Sigmoid colon (tissue), 7 donors: ENCODE data around the gene CENPV. TPM values are rescaled to one million over a fixed set of nuclear protein-coding genes. Genes with fewer than 3 reads are reported as not detected.
A peak's percentile ranks its signal among the peaks of the same experiment; 100 is the strongest.

Source experiments
- DNase-seq: peaks from one replicate; pipeline ENCODE4 v3.0.0-alpha.2; 2019
- H3K27ac ChIP-seq, 4 donors: fragments of 200-600 bp; sonication (generic); one replicate each; pipeline ENCODE4 v1.5.1; 2016 to 2019; ENCODE audit warnings: mild to moderate bottlenecking in 1 of 4
- H3K27me3 ChIP-seq, 3 donors: fragments of 200-600 bp; sonication (generic); one replicate each; pipeline ENCODE4 v1.5.1; 2019; ENCODE audit warnings: mild to moderate bottlenecking in 1 of 3
- H3K36me3 ChIP-seq, 4 donors: fragments of 200-600 bp; sonication (generic); one replicate each; pipeline ENCODE4 v1.5.1; 2016 to 2019
- H3K4me1 ChIP-seq, 4 donors: fragments of 200-600 bp; sonication (generic); one replicate each; pipeline ENCODE4 v1.5.1; 2017 to 2019
- H3K4me3 ChIP-seq, 4 donors: fragments of 200-600 bp; sonication (generic); one replicate each; pipeline ENCODE4 v1.5.1; 2017 to 2019; ENCODE audit warnings: mild to moderate bottlenecking in 2 of 4, moderate library complexity in 1 of 4
- H3K9me3 ChIP-seq, 4 donors: fragments of 200-600 bp in 3 of 4; sonication (generic) in 3 of 4; one replicate each; pipeline versions ENCODE4 v1.5.1 to v1.6.1; 2013 to 2019
- CTCF ChIP-seq, 4 experiments: fragments of 450-650 bp in 3 of 4; fragments of 200-600 bp in 1 of 4; IDR thresholded peaks; one replicate each; pipeline ENCODE4 v1.5.1; 2016 to 2019; ENCODE audit warnings: antibody characterized with exemption in 4 of 4, mild to moderate bottlenecking in 3 of 4, moderate library complexity in 2 of 4
- EP300 ChIP-seq, 4 donors: sonication (generic); formaldehyde crosslinking; IDR thresholded peaks; one replicate each; pipeline ENCODE4 v1.6.1; 2017; ENCODE audit warnings: antibody characterized with exemption in 4 of 4
- POLR2A ChIP-seq, 2 donors: fragments of 450-650 bp; IDR thresholded peaks; one replicate each; pipeline ENCODE4 v1.6.1; 2016; ENCODE audit warnings: antibody characterized with exemption in 2 of 2, mild to moderate bottlenecking in 2 of 2, moderate library complexity in 2 of 2
- POLR2AphosphoS5 ChIP-seq, 4 donors: sonication (generic); formaldehyde crosslinking; IDR thresholded peaks; one replicate each; pipeline ENCODE4 v1.6.1; 2017; ENCODE audit warnings: antibody characterized with exemption in 4 of 4
- WGBS, 2 donors: extraction: QIAGEN DNeasy Blood & Tissue Kit; methylation state at CpG; one replicate each; pipeline ENCODE4 v1.1.7; 2013; 5-methylcytosine and 5-hydroxymethylcytosine counted together
- intact Hi-C: fragments of 100-400 bp; cut with DNase I; formaldehyde crosslinking; loops from one replicate; pipeline ENCODE4 v1.15.1; 2023
- polyA plus RNA-seq, 3 donors: library from polyadenylated mRNA; stranded (reverse); fragments of 200-250 nt; gene quantifications; one replicate each; pipeline ENCODE4 v1.2.3, GENCODE V29; 2013
- total RNA-seq, 4 donors: library from RNA; depleted of rRNA; stranded (reverse); fragments of >200 nt; gene quantifications; one replicate each; pipeline ENCODE4 v1.1.0, GENCODE V29; 2016
- donor health status: healthy with polysubstance abuse.
- donor health status: Bipolar disorder and iron deficiency.
- donor health status: healthy.

The CENPV gene
- total and polyA plus RNA-seq, 7 donors = 12.8 to 62.5 (median 23.8) TPM

DNA sequence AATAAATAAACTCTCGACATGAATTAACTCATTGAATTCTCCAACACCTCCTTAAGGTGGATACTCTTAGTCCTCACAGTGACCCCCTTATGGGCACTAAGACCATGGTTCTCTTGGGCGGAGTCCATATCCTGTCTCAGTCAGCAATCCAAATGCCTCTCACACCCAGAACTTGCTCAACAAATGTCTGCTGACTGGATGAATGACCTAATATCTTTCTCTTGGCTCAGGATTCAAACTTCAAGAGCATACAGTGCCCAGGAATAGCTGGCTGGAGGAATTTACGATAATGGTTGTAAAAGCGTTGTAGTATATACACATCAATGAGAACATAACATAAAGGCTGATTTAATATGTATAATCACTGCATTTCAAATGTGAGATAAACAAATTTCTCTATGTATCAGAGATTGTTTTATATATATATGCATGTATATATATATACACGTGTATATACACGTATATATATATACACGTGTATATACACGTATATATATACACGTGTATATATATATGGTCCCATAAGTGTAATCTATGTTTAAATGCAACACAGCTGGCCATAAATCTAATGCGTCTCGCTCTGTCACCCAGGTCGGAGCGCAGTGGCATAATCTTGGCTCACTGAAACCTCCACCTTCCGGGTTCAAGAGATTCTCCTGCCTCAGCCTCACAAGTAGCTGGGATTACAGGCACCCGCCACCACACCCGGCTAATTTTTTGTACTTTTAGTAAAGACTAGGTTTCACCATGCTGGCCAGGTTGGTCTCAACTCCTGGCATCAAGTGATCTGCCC, 21.1 kb upstream of the CENPV start:
- DNase-seq = peak; percentile 58
- H3K27ac ChIP-seq = no peak overlapping the region
- TF ChIP-seq POLR2AphosphoS5 (IDR thresholded peaks at IDR 0.05) = peak in 1 of 4 donors; percentile 29
- TF ChIP-seq EP300 (IDR thresholded peaks at IDR 0.05) = no peak
- no peaks in the 10 kb centered on the region for H3K36me3 ChIP-seq
- H3K9me3 ChIP-seq = no peaks in the 10 kb centered on the region
- no peak overlapping the region for H3K4me3 ChIP-seq
- intact Hi-C loops = no loop called here
- no peaks in the 10 kb centered on the region for H3K27me3 ChIP-seq
- H3K4me1 ChIP-seq = peaks cover 0 to 8% (median 3%) of the 10 kb centered on the region in 4 donors
- 23 to 83% methylated on average over 16 of the region's 16 CpGs for WGBS, 2 donors

DNA sequence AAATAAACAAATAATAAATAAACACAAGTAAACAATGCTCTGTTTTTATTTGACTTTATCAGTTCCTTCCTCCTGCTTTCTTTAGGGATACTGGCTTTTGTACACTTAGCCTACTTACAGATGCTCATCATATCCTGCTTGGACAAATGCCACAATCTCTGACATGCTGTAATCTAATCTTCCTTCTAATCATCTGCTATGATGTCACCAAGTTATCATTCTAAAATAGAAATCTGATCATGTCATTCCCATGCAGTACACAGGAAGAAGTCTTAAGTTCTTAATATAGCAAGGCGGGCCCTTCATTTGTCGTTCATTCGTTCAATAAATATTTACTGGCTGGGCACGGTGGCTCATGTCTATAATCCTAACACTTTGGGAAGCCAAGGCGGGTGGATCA, 18.5 kb upstream of the CENPV start:
- peaks cover 0 to 8% (median 3%) of the 10 kb centered on the region in 4 donors for H3K4me1 ChIP-seq
- TF ChIP-seq CTCF (IDR thresholded peaks at IDR 0.05) = no peak
- TF ChIP-seq POLR2AphosphoS5 (IDR thresholded peaks at IDR 0.05) = no peak
- TF ChIP-seq EP300 (IDR thresholded peaks at IDR 0.05) = no peak
- TF ChIP-seq POLR2A (IDR thresholded peaks at IDR 0.05) = no peak
- no peak overlapping the region for H3K27ac ChIP-seq
- peak; percentile 27 for DNase-seq
- WGBS, 2 donors = 62 to 77% methylated on average over 5 of the region's 5 CpGs
- H3K4me3 ChIP-seq = no peak overlapping the region
- no peaks in the 10 kb centered on the region for H3K36me3 ChIP-seq
- H3K9me3 ChIP-seq = no peaks in the 10 kb centered on the region
- no peaks in the 10 kb centered on the region for H3K27me3 ChIP-seq
- intact Hi-C loops = no loop called here

DNA sequence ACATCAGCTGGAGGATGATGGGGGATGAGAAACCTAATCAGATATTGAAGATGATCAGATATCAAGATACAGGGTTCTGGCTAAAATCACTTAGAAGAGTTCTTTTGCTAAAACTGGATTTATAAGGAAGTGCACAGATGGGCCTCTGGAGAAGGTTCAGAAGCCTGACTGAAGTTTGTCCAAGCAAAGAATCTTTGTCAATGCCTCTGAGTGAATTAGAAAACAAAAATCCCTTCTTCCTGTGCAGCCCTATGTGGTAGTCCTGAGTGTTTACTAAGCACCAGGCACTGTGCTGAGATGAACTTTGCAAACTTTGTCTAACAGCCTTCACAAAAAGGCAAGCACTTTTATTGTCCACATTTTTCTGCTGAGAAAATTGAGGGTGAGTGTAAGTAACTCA, 11.4 kb upstream of the CENPV start:
- H3K4me1 ChIP-seq = peaks cover 0 to 6% (median 0%) of the 10 kb centered on the region in 4 donors
- no peaks in the 10 kb centered on the region for H3K9me3 ChIP-seq
- H3K27ac ChIP-seq = peak overlapping the region in 2 of 4 donors; percentile 5 to 52
- no peaks in the 10 kb centered on the region for H3K27me3 ChIP-seq
- H3K36me3 ChIP-seq = no peaks in the 10 kb centered on the region
- intact Hi-C loops = loop anchor here (5.0 kb wide), 1 partner anchor 158 kb away; no protein-coding TSS in a partner anchor
- no peak overlapping the region for H3K4me3 ChIP-seq
- DNase-seq = peak; percentile 11
- TF ChIP-seq POLR2A (IDR thresholded peaks at IDR 0.05) (no peak), EP300 (IDR thresholded peaks at IDR 0.05) (no peak), POLR2AphosphoS5 (IDR thresholded peaks at IDR 0.05) (no peak), CTCF (IDR thresholded peaks at IDR 0.05) (no peak)

GRCh38 chr17:16363749-16364536, 10.7 kb upstream of the CENPV start:
- Histone ChIP-seq H3K4me3 (no peak overlapping the region), H3K27me3 (no peaks in the 10 kb centered on the region), H3K4me1 (peaks cover 0 to 6% (median 0%) of the 10 kb centered on the region in 4 donors), H3K9me3 (no peaks in the 10 kb centered on the region), H3K27ac (peak overlapping the region in 2 of 4 donors; percentile 5 to 52), H3K36me3 (no peaks in the 10 kb centered on the region)
- TF ChIP-seq CTCF (IDR thresholded peaks at IDR 0.05) (peak; percentile 49 to 92 (median 86)), EP300 (IDR thresholded peaks at IDR 0.05) (no peak), POLR2A (IDR thresholded peaks at IDR 0.05) (no peak)
- DNase-seq = peak; percentile 79
- intact Hi-C loops = loop anchor here (5.0 kb wide), 1 partner anchor 158 kb away; no protein-coding TSS in a partner anchor
- 8 to 15% methylated on average over 6 of the region's 6 CpGs for WGBS, 2 donors

DNA sequence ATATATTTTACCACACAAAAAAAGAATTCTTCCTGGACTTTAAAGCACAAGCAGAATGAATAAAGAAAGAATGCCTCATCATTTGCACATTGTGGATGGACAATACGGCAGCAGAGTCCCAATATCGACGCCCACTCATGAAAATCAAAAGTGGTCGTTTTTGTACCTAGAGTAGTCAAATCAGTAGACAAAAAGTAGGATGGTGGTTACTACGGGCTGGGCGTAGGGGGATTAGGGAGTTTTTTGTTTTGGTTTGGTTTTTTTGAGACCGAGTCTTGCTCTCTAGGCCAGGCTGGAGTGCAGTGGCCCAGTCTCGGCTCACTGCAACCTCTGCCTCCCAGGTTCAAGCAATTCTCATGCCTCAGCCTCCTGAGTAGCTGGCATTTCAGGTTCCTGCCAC, 8.6 kb upstream of the CENPV start:
- H3K36me3 ChIP-seq = no peaks in the 10 kb centered on the region
- no peaks in the 10 kb centered on the region for H3K27me3 ChIP-seq
- WGBS, 2 donors = 83 to 88% methylated on average over 8 of the region's 8 CpGs
- TF ChIP-seq POLR2AphosphoS5 (IDR thresholded peaks at IDR 0.05) (no peak), EP300 (IDR thresholded peaks at IDR 0.05) (no peak), CTCF (IDR thresholded peaks at IDR 0.05) (no peak), POLR2A (IDR thresholded peaks at IDR 0.05) (no peak)
- no peak overlapping the region for H3K4me3 ChIP-seq
- peak; percentile 6 for DNase-seq
- H3K9me3 ChIP-seq = no peaks in the 10 kb centered on the region
- intact Hi-C loops = loop anchor here (5.0 kb wide), 1 partner anchor 160 kb away; no protein-coding TSS in a partner anchor
- H3K4me1 ChIP-seq = peaks cover 0 to 6% (median 0%) of the 10 kb centered on the region in 4 donors
- H3K27ac ChIP-seq = no peak overlapping the region
